ENCODE measurements around the gene TTC7B.

DNA sequence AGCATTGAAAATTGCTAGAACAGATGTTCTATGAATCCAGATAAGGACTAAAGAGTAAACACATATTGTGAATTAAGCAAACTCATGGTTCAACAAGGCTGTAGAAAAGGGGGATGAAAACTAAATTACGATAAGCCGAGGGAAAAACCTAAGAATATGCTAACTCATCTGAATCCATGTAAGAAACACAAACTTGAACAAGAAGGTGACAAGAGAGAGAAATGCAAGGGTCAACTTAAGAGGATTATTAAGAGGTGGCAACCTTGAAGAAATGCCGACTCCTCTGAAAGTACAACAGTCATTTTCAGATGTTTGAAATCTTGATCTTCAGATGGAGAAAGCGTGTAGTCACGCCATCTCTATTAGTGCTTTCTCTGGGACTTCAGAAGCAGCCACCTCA lies 128.6 kb downstream of the TTC7B start:
- TF ChIP-seq EZH2phosphoT487 (IDR thresholded peaks at IDR 0.05) (no peak), EZH2 (IDR thresholded peaks at IDR 0.05) (no peak)

Data from neural progenitor cell (in vitro differentiated cells).